Endodermal cell (in vitro differentiated cells): ENCODE data around the gene PAN3. TPM values are rescaled to one million over a fixed set of nuclear protein-coding genes. Genes with fewer than 3 reads are reported as not detected.

Experiments used
- DNase-seq: peaks from one replicate; pipeline ENCODE4 v3.0.0-alpha.2; 2017
- H3K27ac ChIP-seq: 2 replicates; pipeline ENCODE4 v1.5.1; 2013; ENCODE audit warnings: mild to moderate bottlenecking, low read depth, low read length, moderate library complexity
- H3K27me3 ChIP-seq: 2 replicates; pipeline ENCODE4 v1.6.1; 2013; ENCODE audit warnings: mild to moderate bottlenecking, low read length, moderate library complexity; ENCODE audit not compliant: insufficient read depth, control insufficient read depth, poor library complexity, severe bottlenecking
- H3K36me3 ChIP-seq: 2 replicates; pipeline ENCODE4 v1.7.0; 2013; ENCODE audit warnings: mild to moderate bottlenecking, low read length, moderate library complexity; ENCODE audit not compliant: control insufficient read depth, insufficient read depth
- H3K4me1 ChIP-seq: one replicate; pipeline ENCODE4 v1.7.0; 2013; ENCODE audit warnings: low read length; ENCODE audit not compliant: control insufficient read depth, insufficient read depth
- H3K4me3 ChIP-seq: 2 replicates; pipeline ENCODE4 v1.5.1; 2013; ENCODE audit warnings: mild to moderate bottlenecking, low read length, moderate library complexity
- H3K9ac ChIP-seq: 2 replicates; pipeline ENCODE4 v1.6.1; 2013; ENCODE audit warnings: mild to moderate bottlenecking, low read length, moderate library complexity; ENCODE audit not compliant: poor library complexity, severe bottlenecking; ENCODE audit errors: extremely low read depth
- H3K9me3 ChIP-seq: 2 replicates; pipeline ENCODE4 v1.6.1; 2013; ENCODE audit warnings: mild to moderate bottlenecking, low read length, moderate library complexity; ENCODE audit not compliant: control insufficient read depth
- H3K27ac Mint-ChIP-seq: 2 replicates; pipeline ENCODE4 v1.8.0; 2020; ENCODE audit warnings: mixed read lengths
- H3K27me3 Mint-ChIP-seq: 2 replicates; pipeline ENCODE4 v1.8.0; 2021; ENCODE audit warnings: mild to moderate bottlenecking, mixed read lengths; ENCODE audit not compliant: insufficient read depth
- H3K36me3 Mint-ChIP-seq: 2 replicates; pipeline ENCODE4 v1.8.0; 2020; ENCODE audit warnings: low read depth, mixed read lengths
- H3K4me1 Mint-ChIP-seq: 2 replicates; pipeline ENCODE4 v1.8.0; 2020; ENCODE audit warnings: mixed read lengths
- H3K4me3 Mint-ChIP-seq: 2 replicates; pipeline ENCODE4 v1.8.0; 2020; ENCODE audit warnings: mild to moderate bottlenecking, moderate library complexity, mixed read lengths
- H3K9me3 Mint-ChIP-seq: 2 replicates; pipeline ENCODE4 v1.8.0; 2020; ENCODE audit warnings: mild to moderate bottlenecking, mixed read lengths
- WGBS, 2 experiments: methylation state at CpG; one replicate each; pipeline versions ENCODE4 v1.1.5 to v1.1.7; 2013; ENCODE audit warnings: missing lambda C conversion rate in 2 of 2, mixed read lengths in 1 of 2; ENCODE audit not compliant: insufficient coverage in 1 of 2, insufficient read length in 1 of 2; 5-methylcytosine and 5-hydroxymethylcytosine counted together
- total RNA-seq, 2 donors: library from RNA; stranded (reverse); fragmentation: NEBNext Ultra II Directional in 1 of 2; extraction: Animal tissue kit (Norgen Biotek cat#: 25700) in 1 of 2; gene quantifications; 2 replicates in 1 of 2; 3 replicates in 1 of 2; pipeline ENCODE4 v1.2.1, GENCODE V29; 2021
- TF ChIP-seq, protein P1 (sequence below): fragments of 200-600 bp; sonication (generic); conservative IDR thresholded peaks from 2 replicates; pipeline ENCODE4 v1.5.0; 2021; ENCODE audit warnings: antibody characterized with exemption, mild to moderate bottlenecking

Gene PAN3
- total RNA-seq, 2 donors from 2014 or later = 73.5 to 73.8 TPM

DNA sequence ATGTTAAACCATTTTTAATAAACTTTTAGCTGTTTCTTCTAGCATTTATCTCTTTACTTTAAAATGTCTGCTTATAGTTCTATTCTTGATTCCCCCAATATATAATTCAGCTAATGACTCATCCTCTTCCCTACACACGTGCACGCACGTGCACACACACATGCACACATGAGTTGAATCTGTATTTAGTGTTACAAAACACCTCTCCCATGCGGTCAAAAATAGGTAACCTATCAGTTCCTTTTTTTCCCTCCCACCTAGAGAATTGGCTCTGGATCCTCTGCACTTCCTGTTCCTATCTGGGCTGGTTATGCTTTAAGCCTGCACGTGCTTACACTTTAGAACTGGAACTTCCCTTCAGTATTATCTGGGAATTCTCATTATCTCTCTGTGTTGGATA lies 144.1 kb downstream of the PAN3 start:
- Histone ChIP-seq H3K9me3 (peaks cover 3% of the 10 kb centered on the region), H3K4me1 (no peaks in the 10 kb centered on the region), H3K27ac (no peak overlapping the region), H3K36me3 (peaks cover 91% of the 10 kb centered on the region), H3K9ac (no peak overlapping the region), H3K4me3 (no peak overlapping the region), H3K27me3 (no peaks in the 10 kb centered on the region)
- H3K27ac Mint-ChIP-seq = no peak overlapping the region
- no peak overlapping the region for H3K4me3 Mint-ChIP-seq
- H3K4me1 Mint-ChIP-seq = no peaks in the 10 kb centered on the region
- TF ChIP-seq, protein P1, sequence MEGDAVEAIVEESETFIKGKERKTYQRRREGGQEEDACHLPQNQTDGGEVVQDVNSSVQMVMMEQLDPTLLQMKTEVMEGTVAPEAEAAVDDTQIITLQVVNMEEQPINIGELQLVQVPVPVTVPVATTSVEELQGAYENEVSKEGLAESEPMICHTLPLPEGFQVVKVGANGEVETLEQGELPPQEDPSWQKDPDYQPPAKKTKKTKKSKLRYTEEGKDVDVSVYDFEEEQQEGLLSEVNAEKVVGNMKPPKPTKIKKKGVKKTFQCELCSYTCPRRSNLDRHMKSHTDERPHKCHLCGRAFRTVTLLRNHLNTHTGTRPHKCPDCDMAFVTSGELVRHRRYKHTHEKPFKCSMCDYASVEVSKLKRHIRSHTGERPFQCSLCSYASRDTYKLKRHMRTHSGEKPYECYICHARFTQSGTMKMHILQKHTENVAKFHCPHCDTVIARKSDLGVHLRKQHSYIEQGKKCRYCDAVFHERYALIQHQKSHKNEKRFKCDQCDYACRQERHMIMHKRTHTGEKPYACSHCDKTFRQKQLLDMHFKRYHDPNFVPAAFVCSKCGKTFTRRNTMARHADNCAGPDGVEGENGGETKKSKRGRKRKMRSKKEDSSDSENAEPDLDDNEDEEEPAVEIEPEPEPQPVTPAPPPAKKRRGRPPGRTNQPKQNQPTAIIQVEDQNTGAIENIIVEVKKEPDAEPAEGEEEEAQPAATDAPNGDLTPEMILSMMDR = no peak
- H3K27me3 Mint-ChIP-seq = no peaks in the 10 kb centered on the region
- H3K36me3 Mint-ChIP-seq = peaks cover 58% of the 10 kb centered on the region
- no peak for DNase-seq
- 97 to 98% methylated on average over 5 of the region's 5 CpGs for WGBS, 2 experiments
- H3K9me3 Mint-ChIP-seq = no peaks in the 10 kb centered on the region

DNA sequence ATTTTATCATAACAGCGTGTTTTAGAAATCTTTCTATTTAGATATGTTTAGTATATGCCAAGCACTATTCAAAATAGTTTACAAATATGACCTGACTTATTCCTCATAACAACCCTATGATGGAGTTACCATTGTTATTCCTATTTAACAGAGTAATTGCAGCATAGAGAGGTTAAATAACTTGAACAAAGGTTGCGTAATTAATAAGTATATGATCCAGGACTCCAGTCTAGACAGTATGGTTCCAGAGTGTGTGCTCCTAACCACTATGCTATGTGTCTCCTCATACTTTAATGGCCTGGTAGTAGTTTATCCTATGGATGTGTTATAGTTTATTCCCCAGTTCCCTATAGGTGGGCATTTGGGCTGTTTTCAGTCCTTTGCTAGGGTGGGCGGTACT lies 145.3 kb downstream of the PAN3 start:
- H3K9ac ChIP-seq = no peak overlapping the region
- H3K27me3 ChIP-seq = no peaks in the 10 kb centered on the region
- no peak overlapping the region for H3K4me3 ChIP-seq
- no peak overlapping the region for H3K4me3 Mint-ChIP-seq
- H3K4me1 ChIP-seq = no peaks in the 10 kb centered on the region
- TF ChIP-seq, protein P1 = no peak
- peaks cover 14% of the 10 kb centered on the region for H3K9me3 ChIP-seq
- WGBS, 2 experiments = 90 to 100% methylated on average over 1 of the region's 3 CpGs
- H3K27me3 Mint-ChIP-seq = no peaks in the 10 kb centered on the region
- H3K4me1 Mint-ChIP-seq = no peaks in the 10 kb centered on the region
- H3K36me3 ChIP-seq = peaks cover 93% of the 10 kb centered on the region
- H3K27ac ChIP-seq = no peak overlapping the region
- H3K27ac Mint-ChIP-seq = no peak overlapping the region
- H3K9me3 Mint-ChIP-seq = no peaks in the 10 kb centered on the region
- peaks cover 69% of the 10 kb centered on the region for H3K36me3 Mint-ChIP-seq
- DNase-seq = no peak

DNA sequence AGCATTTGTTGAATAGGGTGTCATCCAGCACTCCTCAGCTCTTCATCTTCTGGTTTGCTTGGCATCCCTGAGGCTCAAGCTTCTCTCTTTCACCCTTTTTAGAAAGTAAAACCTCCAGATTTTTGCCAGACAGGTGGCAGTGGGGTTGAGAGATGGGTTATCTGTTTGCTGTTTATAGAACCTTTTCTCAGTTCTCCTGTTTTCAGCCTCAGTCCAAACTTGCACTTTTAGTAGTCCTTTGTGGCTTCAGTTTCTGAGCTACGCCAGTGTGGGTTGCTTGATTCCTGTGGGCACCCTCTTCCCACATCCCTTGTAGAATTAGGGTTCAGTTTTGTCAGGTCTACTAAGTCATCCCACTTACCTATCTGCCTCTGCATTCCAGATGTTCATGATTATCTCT lies 147.9 kb downstream of the PAN3 start:
- H3K9ac ChIP-seq = no peak overlapping the region
- no peaks in the 10 kb centered on the region for H3K27me3 ChIP-seq
- H3K4me3 ChIP-seq = no peak overlapping the region
- Mint-ChIP-seq H3K4me1 (no peaks in the 10 kb centered on the region), H3K27me3 (no peaks in the 10 kb centered on the region), H3K9me3 (no peaks in the 10 kb centered on the region), H3K27ac (no peak overlapping the region), H3K4me3 (no peak overlapping the region), H3K36me3 (peaks cover 67% of the 10 kb centered on the region)
- H3K27ac ChIP-seq = no peak overlapping the region
- peaks cover 89% of the 10 kb centered on the region for H3K36me3 ChIP-seq
- DNase-seq = no peak
- no peaks in the 10 kb centered on the region for H3K4me1 ChIP-seq
- TF ChIP-seq, protein P1 = no peak
- peaks cover 14% of the 10 kb centered on the region for H3K9me3 ChIP-seq
- 60 to 100% methylated on average over 1 of the region's 1 CpG for WGBS, 2 experiments
